ENCODE data around the gene TMEM62. TPM values are rescaled to one million over a fixed set of nuclear protein-coding genes. Genes with fewer than 3 reads are reported as not detected.
A peak's percentile ranks its signal among the peaks of the same experiment; 100 is the strongest.
"Not testable (repeated sequence)": the region's sequence is repeated elsewhere in the genome, so short reads cannot be mapped to it uniquely, and the experiment has no call there.

TMEM62 gene
- total RNA-seq, 2 donors from 2014 or later, result 16.1 to 71.9 TPM

GRCh38 chr15:43219929-43220928 is 86.8 kb downstream of the TMEM62 start:
- Histone ChIP-seq H3K36me3 (replicated peaks in 1 of 2; ENCODE audit: insufficient read depth in 1 of 2, low read depth in 2 of 2) (no peaks in the 10 kb centered on the region), H3K4me3 (no peak overlapping the region), H3K27me3 (no peaks in the 10 kb centered on the region), H3K27ac (no peak overlapping the region), H3K4me1 (no peaks in the 10 kb centered on the region), H3K9me3 (no peaks in the 10 kb centered on the region)
- intact Hi-C loops (cut with DNase I), result no loop called here
- TF ChIP-seq POLR2A (IDR thresholded peaks at IDR 0.05), result no peak
- TF ChIP-seq, protein P1, sequence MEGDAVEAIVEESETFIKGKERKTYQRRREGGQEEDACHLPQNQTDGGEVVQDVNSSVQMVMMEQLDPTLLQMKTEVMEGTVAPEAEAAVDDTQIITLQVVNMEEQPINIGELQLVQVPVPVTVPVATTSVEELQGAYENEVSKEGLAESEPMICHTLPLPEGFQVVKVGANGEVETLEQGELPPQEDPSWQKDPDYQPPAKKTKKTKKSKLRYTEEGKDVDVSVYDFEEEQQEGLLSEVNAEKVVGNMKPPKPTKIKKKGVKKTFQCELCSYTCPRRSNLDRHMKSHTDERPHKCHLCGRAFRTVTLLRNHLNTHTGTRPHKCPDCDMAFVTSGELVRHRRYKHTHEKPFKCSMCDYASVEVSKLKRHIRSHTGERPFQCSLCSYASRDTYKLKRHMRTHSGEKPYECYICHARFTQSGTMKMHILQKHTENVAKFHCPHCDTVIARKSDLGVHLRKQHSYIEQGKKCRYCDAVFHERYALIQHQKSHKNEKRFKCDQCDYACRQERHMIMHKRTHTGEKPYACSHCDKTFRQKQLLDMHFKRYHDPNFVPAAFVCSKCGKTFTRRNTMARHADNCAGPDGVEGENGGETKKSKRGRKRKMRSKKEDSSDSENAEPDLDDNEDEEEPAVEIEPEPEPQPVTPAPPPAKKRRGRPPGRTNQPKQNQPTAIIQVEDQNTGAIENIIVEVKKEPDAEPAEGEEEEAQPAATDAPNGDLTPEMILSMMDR (IDR thresholded peaks at IDR 0.05), result no peak
- DNase-seq (no peak), ATAC-seq (no peak)
- WGBS, 2 donors, result 74 to 84% methylated on average over 16 of the region's 16 CpGs

- no peak for ATAC-seq
- H3K27me3 ChIP-seq, result no peaks in the 10 kb centered on the region
- WGBS, 2 donors, result 44 to 64% methylated on average over 3 of the region's 3 CpGs
- no peaks in the 10 kb centered on the region for H3K36me3 ChIP-seq (replicated peaks in 1 of 2; ENCODE audit: insufficient read depth in 1 of 2, low read depth in 2 of 2)
- DNase-seq, result no peak
- TF ChIP-seq POLR2A (IDR thresholded peaks at IDR 0.05), result no peak
- TF ChIP-seq, protein P1 (IDR thresholded peaks at IDR 0.05), result no peak
- H3K4me1 ChIP-seq, result no peaks in the 10 kb centered on the region
- intact Hi-C loops (cut with DNase I), result no loop called here
- H3K4me3 ChIP-seq, result no peak within 1 kb of the TSS
- H3K27ac ChIP-seq, result no peak within 1 kb of the TSS
- no peaks in the 10 kb centered on the region for H3K9me3 ChIP-seq
Observed at GRCh38 chr15:43220991-43221403, 87.6 kb downstream of the TMEM62 start, which contains the start of gene EPB42. Gene EPB42, minus strand, starts transcription at chr15:43221018. Its CDS starts 193 bp downstream, at chr15:43220825.

- ATAC-seq, result no peak
- 50 to 59% methylated on average over 1 of the region's 1 CpG for WGBS, 2 donors
- Histone ChIP-seq H3K4me1 (no peaks in the 10 kb centered on the region), H3K27me3 (no peaks in the 10 kb centered on the region), H3K4me3 (no peak overlapping the region), H3K27ac (no peak overlapping the region), H3K9me3 (no peaks in the 10 kb centered on the region), H3K36me3 (replicated peaks in 1 of 2; ENCODE audit: insufficient read depth in 1 of 2, low read depth in 2 of 2) (no peaks in the 10 kb centered on the region)
- TF ChIP-seq, protein P1 (IDR thresholded peaks at IDR 0.05), result no peak
- no peak for TF ChIP-seq POLR2A (IDR thresholded peaks at IDR 0.05)
- DNase-seq, result no peak
- intact Hi-C loops (cut with DNase I), result no loop called here
Observed at GRCh38 chr15:43221422-43221821, 88.0 kb downstream of the TMEM62 start.

DNA sequence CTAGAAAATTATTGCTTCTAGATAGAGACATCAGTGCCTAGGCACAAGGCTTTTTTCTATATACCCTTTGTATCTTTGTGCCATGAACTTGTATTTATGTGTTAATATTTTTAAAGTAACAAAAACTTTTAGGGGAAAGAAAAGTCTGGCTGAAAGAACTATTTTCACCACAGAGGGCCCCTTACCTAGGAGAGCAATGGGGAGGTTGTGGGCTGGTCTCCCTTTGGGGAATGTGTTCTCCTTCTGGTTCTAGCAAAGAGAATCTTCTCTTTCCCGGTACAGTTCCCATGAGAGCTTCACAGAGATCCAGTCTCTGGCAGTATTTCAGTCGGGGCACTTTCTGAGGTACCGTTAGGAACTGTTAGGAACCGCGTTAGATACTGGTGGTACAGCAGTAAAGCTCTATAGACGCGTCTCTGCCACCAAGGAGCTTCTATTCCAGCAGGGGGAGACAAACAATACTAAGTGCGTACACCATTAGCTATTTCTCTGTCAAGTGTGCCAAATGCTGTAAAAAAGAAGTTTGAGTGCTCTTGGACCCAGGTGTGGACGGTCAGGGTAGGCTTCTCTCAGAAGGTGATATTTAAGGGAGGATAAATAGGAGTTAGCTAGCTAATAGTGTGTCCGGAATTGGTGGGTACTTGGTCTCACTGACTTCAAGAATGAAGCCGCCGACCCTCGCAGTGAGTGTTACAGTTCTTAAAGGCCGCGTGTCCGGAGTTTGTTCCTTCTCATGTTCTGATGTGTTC is 92.0 kb downstream of the TMEM62 start:
- Histone ChIP-seq H3K4me3 (no peak overlapping the region), H3K36me3 (replicated peaks in 1 of 2; ENCODE audit: insufficient read depth in 1 of 2, low read depth in 2 of 2) (no peaks in the 10 kb centered on the region), H3K27me3 (no peaks in the 10 kb centered on the region), H3K27ac (no peak overlapping the region), H3K4me1 (no peaks in the 10 kb centered on the region), H3K9me3 (no peaks in the 10 kb centered on the region)
- TF ChIP-seq, protein P1 (IDR thresholded peaks at IDR 0.05), result peak; percentile 52 to 73 (median 65)
- no peak for TF ChIP-seq POLR2A (IDR thresholded peaks at IDR 0.05)
- DNase-seq, result peak; percentile 40 to 61 (median 57)
- peak; percentile 78 for ATAC-seq
- WGBS, 2 donors, result 33 to 41% methylated on average over 13 to 16 of the region's 16 CpGs
- intact Hi-C loops (cut with DNase I), result loop anchor here (5.0 kb wide), 1 partner anchor 57 kb away; no protein-coding TSS in a partner anchor

DNA sequence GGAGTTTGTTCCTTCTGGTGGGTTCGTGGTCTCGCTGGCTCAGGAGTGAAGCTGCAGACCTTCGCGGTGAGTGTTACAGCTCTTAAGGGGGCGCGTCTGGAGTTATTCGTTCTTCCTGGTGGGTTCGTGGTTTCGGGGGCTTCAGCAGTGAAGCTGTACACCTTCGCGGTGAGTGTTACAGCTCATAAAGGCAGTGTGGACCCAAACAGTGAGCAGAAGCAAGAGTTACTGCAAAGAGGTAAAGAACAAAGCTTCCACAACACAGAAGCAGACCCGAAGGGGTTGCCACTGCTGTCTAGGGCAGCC is 92.5 kb downstream of the TMEM62 start:
- intact Hi-C loops (cut with DNase I), result loop anchor here (5.0 kb wide), 1 partner anchor 56 kb away; no protein-coding TSS in a partner anchor
- H3K9me3 ChIP-seq; H3K27me3 ChIP-seq; H3K27ac ChIP-seq; H3K4me1 ChIP-seq; H3K4me3 ChIP-seq; ATAC-seq; DNase-seq; H3K36me3 ChIP-seq (replicated peaks in 1 of 2; ENCODE audit: insufficient read depth in 1 of 2, low read depth in 2 of 2): not testable (repeated sequence)
- 72 to 82% methylated on average over 12 of the region's 12 CpGs for WGBS, 2 donors

Data from body of pancreas (tissue), 4 donors.